ENCODE measurements around the gene EFNA1. TPM values are rescaled to one million over a fixed set of nuclear protein-coding genes. Genes with fewer than 3 reads are reported as not detected.

EFNA1 gene
- total and polyA plus RNA-seq, 2 experiments from 2014 or later, result 39.1 to 83.5 TPM

- Histone ChIP-seq H3K4me1 (ENCODE audit: low read depth) (peaks cover 10% of the 10 kb centered on the region), H3K4me3 (no peak overlapping the region), H3K27me3 (peaks cover 17% of the 10 kb centered on the region), H3K36me3 (no peaks in the 10 kb centered on the region), H3K9me3 (ENCODE audit: low read depth) (no peaks in the 10 kb centered on the region), H3K27ac (no peak overlapping the region)
- DNase-seq (ENCODE audit: low read depth in 1 of 2, low spot score in 1 of 2), result peak in 1 of 2 donors; percentile 28
- TF ChIP-seq, protein P1, sequence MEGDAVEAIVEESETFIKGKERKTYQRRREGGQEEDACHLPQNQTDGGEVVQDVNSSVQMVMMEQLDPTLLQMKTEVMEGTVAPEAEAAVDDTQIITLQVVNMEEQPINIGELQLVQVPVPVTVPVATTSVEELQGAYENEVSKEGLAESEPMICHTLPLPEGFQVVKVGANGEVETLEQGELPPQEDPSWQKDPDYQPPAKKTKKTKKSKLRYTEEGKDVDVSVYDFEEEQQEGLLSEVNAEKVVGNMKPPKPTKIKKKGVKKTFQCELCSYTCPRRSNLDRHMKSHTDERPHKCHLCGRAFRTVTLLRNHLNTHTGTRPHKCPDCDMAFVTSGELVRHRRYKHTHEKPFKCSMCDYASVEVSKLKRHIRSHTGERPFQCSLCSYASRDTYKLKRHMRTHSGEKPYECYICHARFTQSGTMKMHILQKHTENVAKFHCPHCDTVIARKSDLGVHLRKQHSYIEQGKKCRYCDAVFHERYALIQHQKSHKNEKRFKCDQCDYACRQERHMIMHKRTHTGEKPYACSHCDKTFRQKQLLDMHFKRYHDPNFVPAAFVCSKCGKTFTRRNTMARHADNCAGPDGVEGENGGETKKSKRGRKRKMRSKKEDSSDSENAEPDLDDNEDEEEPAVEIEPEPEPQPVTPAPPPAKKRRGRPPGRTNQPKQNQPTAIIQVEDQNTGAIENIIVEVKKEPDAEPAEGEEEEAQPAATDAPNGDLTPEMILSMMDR (IDR thresholded peaks at IDR 0.05; ENCODE audit: low read depth, low read length), result peak; percentile 18
Observed at GRCh38 chr1:155086856-155087535, 40.7 kb upstream of the EFNA1 start.

- H3K4me1 ChIP-seq (ENCODE audit: low read depth), result peaks cover 24% of the 10 kb centered on the region
- peak; percentile 81 to 85 for DNase-seq (ENCODE audit: low read depth in 1 of 2, low spot score in 1 of 2)
- no peaks in the 10 kb centered on the region for H3K27me3 ChIP-seq
- H3K27ac ChIP-seq, result no peak overlapping the region
- H3K4me3 ChIP-seq, result no peak overlapping the region
- TF ChIP-seq, protein P1 (IDR thresholded peaks at IDR 0.05; ENCODE audit: low read depth, low read length), result peak; percentile 96
- H3K9me3 ChIP-seq (ENCODE audit: low read depth), result no peaks in the 10 kb centered on the region
- H3K36me3 ChIP-seq, result no peaks in the 10 kb centered on the region
Observed at GRCh38 chr1:155091071-155092051, 36.3 kb upstream of the EFNA1 start.

GRCh38 chr1:155092131-155092530 is 35.5 kb upstream of the EFNA1 start:
- no peak overlapping the region for H3K4me3 ChIP-seq
- H3K36me3 ChIP-seq, result no peaks in the 10 kb centered on the region
- H3K27ac ChIP-seq, result no peak overlapping the region
- H3K4me1 ChIP-seq (ENCODE audit: low read depth), result peaks cover 21% of the 10 kb centered on the region
- DNase-seq (ENCODE audit: low read depth in 1 of 2, low spot score in 1 of 2), result no peak
- TF ChIP-seq, protein P1 (IDR thresholded peaks at IDR 0.05; ENCODE audit: low read depth, low read length), result no peak
- H3K9me3 ChIP-seq (ENCODE audit: low read depth), result no peaks in the 10 kb centered on the region
- no peaks in the 10 kb centered on the region for H3K27me3 ChIP-seq

GRCh38 chr1:155092641-155093040 is 35.0 kb upstream of the EFNA1 start:
- DNase-seq (ENCODE audit: low read depth in 1 of 2, low spot score in 1 of 2), result no peak
- peaks cover 16% of the 10 kb centered on the region for H3K4me1 ChIP-seq (ENCODE audit: low read depth)
- TF ChIP-seq, protein P1 (IDR thresholded peaks at IDR 0.05; ENCODE audit: low read depth, low read length), result no peak
- no peaks in the 10 kb centered on the region for H3K36me3 ChIP-seq
- H3K27ac ChIP-seq, result no peak overlapping the region
- no peak overlapping the region for H3K4me3 ChIP-seq
- no peaks in the 10 kb centered on the region for H3K9me3 ChIP-seq (ENCODE audit: low read depth)
- H3K27me3 ChIP-seq, result no peaks in the 10 kb centered on the region

DNA sequence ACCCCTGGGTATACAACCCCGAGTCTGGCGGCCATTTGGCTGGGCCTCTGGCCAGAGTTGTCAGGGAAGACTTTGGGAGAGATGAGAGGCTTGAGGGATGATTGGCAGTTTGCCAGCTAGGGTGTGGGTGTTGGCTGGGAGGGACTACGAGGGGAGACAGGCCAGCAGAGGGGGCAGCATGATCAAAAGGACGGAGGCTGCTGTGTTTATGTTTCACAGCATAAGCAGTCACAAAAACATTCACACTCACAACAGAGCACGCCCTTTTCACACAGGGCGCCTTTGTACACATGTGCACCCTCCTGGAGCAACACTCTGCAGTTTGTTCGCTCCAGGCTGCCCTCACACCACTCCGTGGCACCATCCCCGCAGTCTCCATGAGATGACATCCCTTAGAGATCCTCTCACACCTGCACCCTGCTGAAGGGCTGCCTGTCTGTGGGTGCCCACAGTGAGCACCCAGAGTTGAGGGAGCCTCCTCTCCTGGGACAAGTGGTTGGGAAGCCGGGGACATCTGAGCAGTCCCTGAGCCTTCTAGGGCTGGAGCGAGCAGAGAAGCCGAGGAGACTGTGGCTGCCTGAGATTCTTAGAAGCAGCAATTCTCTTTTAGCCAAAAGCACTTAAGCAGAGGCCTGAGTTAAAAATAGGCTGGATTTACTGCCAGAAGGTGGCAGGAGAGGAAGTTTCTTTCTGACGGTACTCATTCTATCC is 33.6 kb upstream of the EFNA1 start:
- Histone ChIP-seq H3K4me1 (ENCODE audit: low read depth) (peaks cover 14% of the 10 kb centered on the region), H3K36me3 (no peaks in the 10 kb centered on the region), H3K27me3 (no peaks in the 10 kb centered on the region), H3K4me3 (no peak overlapping the region), H3K27ac (peak overlapping the region; percentile 84), H3K9me3 (ENCODE audit: low read depth) (no peaks in the 10 kb centered on the region)
- DNase-seq (ENCODE audit: low read depth in 1 of 2, low spot score in 1 of 2), result peak; percentile 74 to 82
- TF ChIP-seq, protein P1 (IDR thresholded peaks at IDR 0.05; ENCODE audit: low read depth, low read length), result peak; percentile 54

Measured in cardiac muscle cell (in vitro differentiated cells and primary cell).